ENCODE results near the gene RAD51AP2.

The RAD51AP2 gene

GRCh38 chr2:17470855-17471641, 47.2 kb downstream of the RAD51AP2 start:
- no peak for DNase-seq (ENCODE audit: low spot score)

DNA sequence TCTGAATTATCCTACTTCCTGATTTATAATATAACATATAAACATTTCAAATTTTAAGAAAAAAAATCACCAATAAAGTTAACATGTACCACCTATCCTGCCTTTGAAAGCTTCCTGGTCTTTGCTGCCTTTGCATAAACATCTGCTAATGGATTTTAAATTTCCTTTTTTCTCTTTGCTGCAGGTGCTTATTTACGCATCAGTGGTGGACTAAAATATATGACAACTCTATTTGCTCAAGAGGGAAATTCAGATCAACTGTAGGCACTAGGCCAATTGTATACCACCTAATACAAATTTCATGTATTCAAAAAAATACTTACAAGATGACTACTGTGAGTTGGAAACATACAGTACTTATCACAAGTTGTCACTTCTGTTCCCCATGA, 57.2 kb downstream of the RAD51AP2 start:
- no peak for DNase-seq (ENCODE audit: low spot score)
